CD14-positive monocyte (primary cell): ENCODE measurements around the gene PDGFA. TPM values are rescaled to one million over a fixed set of nuclear protein-coding genes. Genes with fewer than 3 reads are reported as not detected.

Source experiments
- DNase-seq, 3 donors: peaks; one replicate each; pipeline ENCODE4 v3.0.0-alpha.2; 2011 to 2022
- H2AFZ ChIP-seq: 2 replicates; pipeline ENCODE4 v1.6.0; 2012; ENCODE audit warnings: mild to moderate bottlenecking, low read depth, low read length, inconsistent platforms; ENCODE audit not compliant: insufficient read depth, poor library complexity, severe bottlenecking
- H3K27ac ChIP-seq, 2 donors: 1 replicate in 1 of 2; 2 replicates in 1 of 2; pipeline ENCODE4 v1.5.1; 2012 to 2013; ENCODE audit warnings: low read length in 2 of 2, control low read depth in 1 of 2, inconsistent platforms in 1 of 2, low read depth in 1 of 2, mild to moderate bottlenecking in 1 of 2
- H3K27me3 ChIP-seq, 2 donors: one replicate each; pipeline versions ENCODE4 v1.6.0 to v1.6.1; 2011 to 2013; ENCODE audit warnings: low read length in 2 of 2; ENCODE audit not compliant: control insufficient read depth in 2 of 2, insufficient read depth in 2 of 2
- H3K36me3 ChIP-seq, 2 donors: replicated peaks in 1 of 2; 1 replicate in 1 of 2; 2 replicates in 1 of 2; pipeline versions ENCODE4 v1.5.1 to v1.6.1; 2012 to 2013; ENCODE audit warnings: low read length in 2 of 2, control low read depth in 1 of 2, inconsistent platforms in 1 of 2, mild to moderate bottlenecking in 1 of 2; ENCODE audit not compliant: insufficient read depth in 2 of 2, control insufficient read depth in 1 of 2
- H3K4me1 ChIP-seq, 2 donors: 1 replicate in 1 of 2; 2 replicates in 1 of 2; pipeline versions ENCODE4 v1.5.1 to v1.6.1; 2012 to 2013; ENCODE audit warnings: low read length in 2 of 2, control low read depth in 1 of 2, inconsistent platforms in 1 of 2, mild to moderate bottlenecking in 1 of 2, moderate library complexity in 1 of 2; ENCODE audit not compliant: insufficient read depth in 2 of 2, control insufficient read depth in 1 of 2
- H3K4me2 ChIP-seq: replicated peaks from 2 replicates; pipeline ENCODE3; 2012; ENCODE audit warnings: low read length, moderate library complexity, mild to moderate bottlenecking; ENCODE audit not compliant: poor library complexity, severe bottlenecking; ENCODE audit errors: extremely low read depth
- H3K4me3 ChIP-seq, 3 experiments: fragments of 200-600 bp in 1 of 3; sonication (generic) in 1 of 3; replicated peaks in 1 of 3; 1 replicate in 2 of 3; 2 replicates in 1 of 3; pipeline ENCODE4 v1.5.1; 2011 to 2013; ENCODE audit warnings: low read length in 3 of 3, mild to moderate bottlenecking in 3 of 3, control low read depth in 2 of 3, low read depth in 2 of 3, inconsistent platforms in 1 of 3, moderate library complexity in 1 of 3
- H3K79me2 ChIP-seq: 2 replicates; pipeline ENCODE4 v1.6.0; 2012; ENCODE audit warnings: mild to moderate bottlenecking, control low read depth, inconsistent platforms, low read length, moderate library complexity; ENCODE audit not compliant: insufficient read depth
- H3K9ac ChIP-seq: 2 replicates; pipeline ENCODE4 v1.6.0; 2017; ENCODE audit warnings: low read length, mild to moderate bottlenecking; ENCODE audit not compliant: insufficient read depth, poor library complexity, severe bottlenecking
- H3K9me3 ChIP-seq, 2 donors: replicated peaks in 1 of 2; 1 replicate in 1 of 2; 2 replicates in 1 of 2; pipeline versions ENCODE4 v1.5.1 to v1.6.1; 2012 to 2013; ENCODE audit warnings: low read length in 2 of 2, control low read depth in 1 of 2; ENCODE audit not compliant: control insufficient read depth in 1 of 2, insufficient read depth in 1 of 2
- H4K20me1 ChIP-seq: 2 replicates; pipeline ENCODE4 v1.6.0; 2012; ENCODE audit warnings: mild to moderate bottlenecking, low read length, control low read depth, moderate library complexity; ENCODE audit not compliant: insufficient read depth
- H3K27ac Mint-ChIP-seq, 7 donors: one replicate each; pipeline ENCODE4 v1.8.0; 2020; ENCODE audit warnings: mild to moderate bottlenecking in 7 of 7, mixed read lengths in 7 of 7, moderate library complexity in 6 of 7, inconsistent platforms in 2 of 7
- H3K27me3 Mint-ChIP-seq, 3 donors: one replicate each; pipeline ENCODE4 v1.8.0; 2021 to 2022; ENCODE audit warnings: low read depth in 3 of 3, mild to moderate bottlenecking in 3 of 3, mixed read lengths in 3 of 3, moderate library complexity in 3 of 3, inconsistent platforms in 1 of 3
- H3K36me3 Mint-ChIP-seq, 2 donors: one replicate each; pipeline ENCODE4 v1.8.0; 2020; ENCODE audit warnings: mixed read lengths in 2 of 2, inconsistent platforms in 1 of 2, mild to moderate bottlenecking in 1 of 2
- H3K4me1 Mint-ChIP-seq: one replicate; pipeline ENCODE4 v1.8.0; 2020; ENCODE audit warnings: mild to moderate bottlenecking, mixed read lengths
- H3K4me3 Mint-ChIP-seq, 2 donors: one replicate each; pipeline ENCODE4 v1.8.0; 2020; ENCODE audit warnings: mild to moderate bottlenecking in 2 of 2, mixed read lengths in 2 of 2, moderate library complexity in 1 of 2
- H3K9me3 Mint-ChIP-seq, 7 donors: one replicate each; pipeline ENCODE4 v1.8.0; 2020 to 2022; ENCODE audit warnings: mixed read lengths in 7 of 7, mild to moderate bottlenecking in 6 of 7, moderate library complexity in 6 of 7, inconsistent platforms in 2 of 7
- WGBS: methylation state at CpG from one replicate; pipeline ENCODE4 v1.1.5; 2013; ENCODE audit warnings: missing lambda C conversion rate; ENCODE audit not compliant: insufficient coverage; 5-methylcytosine and 5-hydroxymethylcytosine counted together
- intact Hi-C, 2 donors: fragments of 100-400 bp; cut with micrococcal nuclease; formaldehyde crosslinking; loops; one replicate each; pipeline versions ENCODE4 v1.15.0 to v1.15.1; 2023
- polyA plus RNA-seq, 3 donors: library from polyadenylated mRNA; depleted of rRNA in 1 of 3; unstranded in 2 of 3; stranded (reverse) in 1 of 3; fragments of 300-500 nt in 2 of 3; fragments of >200 nt in 1 of 3; fragmentation: Illumina TruSeq in 2 of 3; gene quantifications; 1 replicate in 2 of 3; 2 replicates in 1 of 3; pipeline ENCODE4 v1.2.3, GENCODE V29; 2012 to 2021
- TF ChIP-seq, protein P1 (sequence below): fragments of 200-600 bp; IDR thresholded peaks from one replicate; pipeline ENCODE4 v1.8.0; 2022; ENCODE audit warnings: antibody characterized with exemption, mild to moderate bottlenecking

Gene PDGFA
- polyA plus RNA-seq, 3 donors, result 0.29 TPM; not detected in 2

DNA sequence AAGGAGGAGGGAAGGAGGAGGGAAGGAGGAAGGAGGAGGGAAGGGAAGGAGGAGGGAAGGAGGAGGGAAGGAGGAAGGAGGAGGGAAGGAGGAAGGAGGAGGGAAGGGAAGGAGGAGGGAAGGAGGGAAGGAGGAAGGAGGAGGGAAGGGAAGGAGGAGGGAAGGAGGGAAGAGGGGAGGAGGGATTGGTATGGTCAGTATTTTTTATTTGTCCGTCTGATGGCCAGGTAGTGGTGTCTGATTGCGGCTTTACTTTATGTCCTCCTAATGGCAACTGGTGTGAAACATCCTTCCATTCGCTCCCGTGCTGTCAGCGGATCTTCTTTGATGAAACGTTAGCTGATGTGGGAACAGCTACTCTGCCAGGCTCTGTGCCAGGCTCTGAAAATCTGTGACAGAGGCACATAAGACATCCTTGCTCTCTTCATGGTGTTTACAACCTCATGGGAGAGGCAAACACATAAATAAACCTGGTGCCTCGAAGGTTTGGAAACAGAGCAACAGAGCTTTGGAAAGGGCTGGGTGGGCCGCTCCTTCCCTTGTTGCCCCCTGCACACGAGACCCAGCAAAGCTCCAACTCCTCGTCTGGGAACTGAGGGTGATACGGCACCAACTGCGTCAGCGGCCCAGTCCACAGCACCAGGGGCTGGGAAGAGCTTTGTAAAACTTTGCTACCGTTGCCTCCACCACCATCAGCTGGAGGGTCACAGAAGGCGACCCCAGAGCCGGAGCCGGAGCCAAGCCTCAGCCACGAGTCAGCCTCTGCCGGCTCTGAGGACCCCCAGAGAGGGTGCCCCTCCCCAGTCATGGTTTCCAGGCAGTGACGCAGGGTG is 40.3 kb downstream of the PDGFA start:
- no peak overlapping the region for H3K4me3 ChIP-seq
- no peaks in the 10 kb centered on the region for H4K20me1 ChIP-seq
- H3K27me3 Mint-ChIP-seq, result peaks cover 1 to 7% (median 3%) of the 10 kb centered on the region in 3 donors
- DNase-seq, result no peak
- peaks cover 6 to 14% (median 11%) of the 10 kb centered on the region in 7 donors for H3K9me3 Mint-ChIP-seq
- H3K36me3 ChIP-seq, result no peaks in the 10 kb centered on the region
- H3K9ac ChIP-seq, result no peak overlapping the region
- H3K4me1 ChIP-seq, result no peaks in the 10 kb centered on the region
- TF ChIP-seq, protein P1, sequence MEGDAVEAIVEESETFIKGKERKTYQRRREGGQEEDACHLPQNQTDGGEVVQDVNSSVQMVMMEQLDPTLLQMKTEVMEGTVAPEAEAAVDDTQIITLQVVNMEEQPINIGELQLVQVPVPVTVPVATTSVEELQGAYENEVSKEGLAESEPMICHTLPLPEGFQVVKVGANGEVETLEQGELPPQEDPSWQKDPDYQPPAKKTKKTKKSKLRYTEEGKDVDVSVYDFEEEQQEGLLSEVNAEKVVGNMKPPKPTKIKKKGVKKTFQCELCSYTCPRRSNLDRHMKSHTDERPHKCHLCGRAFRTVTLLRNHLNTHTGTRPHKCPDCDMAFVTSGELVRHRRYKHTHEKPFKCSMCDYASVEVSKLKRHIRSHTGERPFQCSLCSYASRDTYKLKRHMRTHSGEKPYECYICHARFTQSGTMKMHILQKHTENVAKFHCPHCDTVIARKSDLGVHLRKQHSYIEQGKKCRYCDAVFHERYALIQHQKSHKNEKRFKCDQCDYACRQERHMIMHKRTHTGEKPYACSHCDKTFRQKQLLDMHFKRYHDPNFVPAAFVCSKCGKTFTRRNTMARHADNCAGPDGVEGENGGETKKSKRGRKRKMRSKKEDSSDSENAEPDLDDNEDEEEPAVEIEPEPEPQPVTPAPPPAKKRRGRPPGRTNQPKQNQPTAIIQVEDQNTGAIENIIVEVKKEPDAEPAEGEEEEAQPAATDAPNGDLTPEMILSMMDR, result no peak
- H3K4me3 Mint-ChIP-seq, result no peak overlapping the region
- no peak overlapping the region for H3K4me2 ChIP-seq
- no peaks in the 10 kb centered on the region for H3K27me3 ChIP-seq
- intact Hi-C loops, result no loop called here
- 94% methylated on average over 19 of the region's 20 CpGs for WGBS
- no peaks in the 10 kb centered on the region for H3K36me3 Mint-ChIP-seq
- H2AFZ ChIP-seq, result no peak overlapping the region
- H3K27ac ChIP-seq, result no peak overlapping the region
- peaks cover 7 to 8% of the 10 kb centered on the region in 2 donors for H3K9me3 ChIP-seq
- no peaks in the 10 kb centered on the region for H3K4me1 Mint-ChIP-seq
- no peak overlapping the region for H3K27ac Mint-ChIP-seq
- no peaks in the 10 kb centered on the region for H3K79me2 ChIP-seq

DNA sequence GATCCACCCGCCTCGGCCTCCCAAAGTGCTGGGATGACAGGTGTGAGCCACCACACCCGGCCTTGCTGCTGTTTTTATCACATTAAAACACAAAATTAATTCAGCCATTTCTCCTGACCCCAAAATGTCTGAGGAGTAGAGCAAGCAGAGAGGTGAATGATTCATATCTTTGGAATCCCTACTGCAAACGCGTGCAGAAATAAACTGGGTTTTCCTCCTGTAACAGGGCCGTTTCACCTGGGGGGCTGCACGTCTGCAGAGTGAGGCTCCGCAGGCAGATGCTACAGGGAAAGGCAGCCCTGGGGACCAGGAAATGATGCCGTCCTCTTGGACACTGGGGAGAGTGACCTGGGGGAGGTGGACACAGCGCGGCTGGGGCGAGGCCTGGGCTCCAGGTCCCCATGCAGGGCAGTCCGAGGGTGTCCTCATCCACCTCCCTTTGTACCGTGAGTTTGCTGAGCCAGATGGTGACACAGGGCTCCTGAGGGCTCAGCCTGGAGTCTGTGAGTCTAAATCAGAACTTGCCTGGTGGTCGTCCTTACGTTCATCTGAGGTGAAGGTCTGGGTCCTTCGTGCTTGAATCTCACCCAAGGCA is 41.9 kb downstream of the PDGFA start:
- H3K79me2 ChIP-seq, result no peaks in the 10 kb centered on the region
- no peaks in the 10 kb centered on the region for H4K20me1 ChIP-seq
- no peak overlapping the region for H2AFZ ChIP-seq
- H3K9me3 ChIP-seq, result peaks cover 9 to 22% of the 10 kb centered on the region in 2 donors
- no peaks in the 10 kb centered on the region for H3K4me1 ChIP-seq
- H3K9ac ChIP-seq, result no peak overlapping the region
- no peaks in the 10 kb centered on the region for H3K36me3 ChIP-seq
- Mint-ChIP-seq H3K9me3 (peaks cover 12 to 20% (median 16%) of the 10 kb centered on the region in 7 donors), H3K27me3 (peaks cover 1 to 7% (median 3%) of the 10 kb centered on the region in 3 donors), H3K4me1 (no peaks in the 10 kb centered on the region), H3K36me3 (no peaks in the 10 kb centered on the region), H3K27ac (no peak overlapping the region), H3K4me3 (no peak overlapping the region)
- TF ChIP-seq, protein P1, result no peak
- WGBS, result 90% methylated on average over 14 of the region's 17 CpGs
- no peak overlapping the region for H3K27ac ChIP-seq
- no peak for DNase-seq
- H3K4me3 ChIP-seq, result no peak overlapping the region
- intact Hi-C loops, result no loop called here
- no peak overlapping the region for H3K4me2 ChIP-seq
- H3K27me3 ChIP-seq, result no peaks in the 10 kb centered on the region
